Lower lobe of right lung (tissue), 2 donors: ENCODE data around the gene BAZ2B. TPM values are rescaled to one million over a fixed set of nuclear protein-coding genes. Genes with fewer than 3 reads are reported as not detected.

ENCODE experiments used
- ATAC-seq, 2 donors: fragments of 200-7000 bp; cut with Tn5 transposase; one replicate each; pipeline ENCODE4 v1.9.1; 2020 to 2022; ENCODE audit warnings: mild to moderate bottlenecking in 2 of 2, moderate library complexity in 2 of 2
- DNase-seq: peaks from one replicate; pipeline ENCODE4 v3.0.0-alpha.2; 2020
- H3K27ac ChIP-seq: fragments of 200-600 bp; one replicate; pipeline ENCODE4 v1.8.0; 2022
- H3K27me3 ChIP-seq: fragments of 200-600 bp; one replicate; pipeline ENCODE4 v1.8.0; 2022; ENCODE audit warnings: low read depth
- H3K36me3 ChIP-seq: fragments of 200-600 bp; one replicate; pipeline ENCODE4 v1.8.0; 2022; ENCODE audit warnings: mild to moderate bottlenecking
- H3K4me1 ChIP-seq: fragments of 200-600 bp; one replicate; pipeline ENCODE4 v1.8.0; 2022
- H3K4me3 ChIP-seq: fragments of 200-600 bp; one replicate; pipeline ENCODE4 v1.8.0; 2022; ENCODE audit warnings: mild to moderate bottlenecking
- H3K9me3 ChIP-seq: fragments of 200-600 bp; one replicate; pipeline ENCODE4 v1.8.0; 2022
- intact Hi-C: fragments of 100-400 bp; cut with DNase I; formaldehyde crosslinking; loops from one replicate; pipeline ENCODE4 v1.11.0; 2022
- total RNA-seq: library from RNA; stranded (reverse); fragmentation: NEBNext Ultra II Directional; extraction: Animal tissue kit (Norgen Biotek cat#: 25700); gene quantifications from one replicate; pipeline ENCODE4 v1.2.1, GENCODE V29; 2021
- TF ChIP-seq, protein P1 (sequence below): fragments of 200-600 bp; IDR thresholded peaks from one replicate; pipeline ENCODE4 v1.8.0; 2022; ENCODE audit warnings: antibody characterized with exemption, mild to moderate bottlenecking
- donor health status: DM: no; HTN: yes; CAD: no; lungs with severe emphysema.

Gene BAZ2B
- total RNA-seq, 1 donor from 2014 or later, result 97.4 TPM

GRCh38 chr2:159279700-159280099 lies 336.6 kb downstream of the BAZ2B start:
- Histone ChIP-seq H3K4me1 (peaks cover 6% of the 10 kb centered on the region), H3K27ac (no peak overlapping the region), H3K4me3 (no peak overlapping the region), H3K9me3 (no peaks in the 10 kb centered on the region), H3K36me3 (peaks cover 29% of the 10 kb centered on the region), H3K27me3 (no peaks in the 10 kb centered on the region)
- intact Hi-C loops, result no loop called here
- no peak for DNase-seq
- TF ChIP-seq, protein P1, sequence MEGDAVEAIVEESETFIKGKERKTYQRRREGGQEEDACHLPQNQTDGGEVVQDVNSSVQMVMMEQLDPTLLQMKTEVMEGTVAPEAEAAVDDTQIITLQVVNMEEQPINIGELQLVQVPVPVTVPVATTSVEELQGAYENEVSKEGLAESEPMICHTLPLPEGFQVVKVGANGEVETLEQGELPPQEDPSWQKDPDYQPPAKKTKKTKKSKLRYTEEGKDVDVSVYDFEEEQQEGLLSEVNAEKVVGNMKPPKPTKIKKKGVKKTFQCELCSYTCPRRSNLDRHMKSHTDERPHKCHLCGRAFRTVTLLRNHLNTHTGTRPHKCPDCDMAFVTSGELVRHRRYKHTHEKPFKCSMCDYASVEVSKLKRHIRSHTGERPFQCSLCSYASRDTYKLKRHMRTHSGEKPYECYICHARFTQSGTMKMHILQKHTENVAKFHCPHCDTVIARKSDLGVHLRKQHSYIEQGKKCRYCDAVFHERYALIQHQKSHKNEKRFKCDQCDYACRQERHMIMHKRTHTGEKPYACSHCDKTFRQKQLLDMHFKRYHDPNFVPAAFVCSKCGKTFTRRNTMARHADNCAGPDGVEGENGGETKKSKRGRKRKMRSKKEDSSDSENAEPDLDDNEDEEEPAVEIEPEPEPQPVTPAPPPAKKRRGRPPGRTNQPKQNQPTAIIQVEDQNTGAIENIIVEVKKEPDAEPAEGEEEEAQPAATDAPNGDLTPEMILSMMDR, result no peak
- no peak for ATAC-seq

DNA sequence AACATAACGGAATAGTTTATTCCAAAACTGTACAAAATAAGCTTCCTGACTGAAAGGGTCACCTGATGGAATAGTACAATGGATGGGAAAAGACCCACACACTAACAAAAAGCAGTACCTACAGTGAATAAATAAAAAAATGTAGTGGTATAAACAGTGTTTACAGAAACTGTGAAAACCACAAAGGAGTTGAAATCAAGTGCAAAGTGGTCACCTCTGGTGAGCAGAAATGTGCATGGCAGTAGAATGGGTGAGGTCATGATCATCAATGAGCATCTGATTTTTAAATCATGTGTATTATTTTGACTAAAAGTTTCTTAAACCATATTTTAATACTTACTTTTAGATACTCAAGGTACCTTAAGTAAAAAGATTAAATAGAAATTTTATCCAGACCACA lies 341.2 kb downstream of the BAZ2B start:
- intact Hi-C loops, result no loop called here
- ATAC-seq, result no peak
- TF ChIP-seq, protein P1, result no peak

GRCh38 chr2:159272156-159272555 lies 344.2 kb downstream of the BAZ2B start:
- Histone ChIP-seq H3K4me3 (no peak overlapping the region), H3K36me3 (peaks cover 31% of the 10 kb centered on the region), H3K27me3 (no peaks in the 10 kb centered on the region), H3K9me3 (no peaks in the 10 kb centered on the region), H3K4me1 (peaks cover 9% of the 10 kb centered on the region), H3K27ac (no peak overlapping the region)
- TF ChIP-seq, protein P1, result no peak
- DNase-seq (no peak), ATAC-seq (no peak)
- intact Hi-C loops, result no loop called here

More for the DNA sequence above, 341.2 kb downstream of the BAZ2B start:
- Histone ChIP-seq H3K4me3 (no peak overlapping the region), H3K9me3 (no peaks in the 10 kb centered on the region), H3K27me3 (no peaks in the 10 kb centered on the region), H3K27ac (no peak overlapping the region), H3K4me1 (no peaks in the 10 kb centered on the region), H3K36me3 (peaks cover 46% of the 10 kb centered on the region)
- DNase-seq, result no peak

DNA sequence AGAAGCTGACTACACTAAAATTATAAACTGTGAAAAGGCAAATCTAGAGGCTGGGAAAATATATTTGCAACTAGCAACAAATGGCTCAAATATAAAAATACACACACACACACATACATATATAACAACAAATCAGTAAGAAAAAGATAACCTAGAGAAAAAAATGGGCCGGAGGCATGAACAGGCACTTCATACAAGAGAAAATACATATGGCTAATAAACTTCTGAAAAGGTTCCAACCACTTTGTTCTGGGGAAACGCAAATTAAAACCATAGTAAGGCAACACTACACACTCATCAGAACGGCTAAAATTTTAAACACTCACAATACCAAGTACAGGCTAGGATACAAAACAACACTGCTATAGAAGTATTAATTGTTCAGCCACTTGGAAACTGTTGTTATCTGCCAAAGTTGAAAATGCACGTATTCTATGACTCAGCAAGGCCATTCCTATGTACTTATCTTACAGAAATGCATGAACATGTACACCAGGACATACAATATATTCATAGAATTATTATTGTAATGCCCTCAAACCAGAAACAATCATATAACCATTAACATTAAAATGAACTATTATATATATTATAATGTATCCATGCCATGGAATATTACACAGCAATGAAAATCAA lies 345.5 kb downstream of the BAZ2B start:
- DNase-seq (no peak), ATAC-seq (no peak)
- Histone ChIP-seq H3K27me3 (no peaks in the 10 kb centered on the region), H3K9me3 (no peaks in the 10 kb centered on the region), H3K4me3 (no peak overlapping the region), H3K27ac (no peak overlapping the region), H3K36me3 (peaks cover 31% of the 10 kb centered on the region), H3K4me1 (peaks cover 9% of the 10 kb centered on the region)
- intact Hi-C loops, result no loop called here
- TF ChIP-seq, protein P1, result no peak

Other genes starting within 250 kb of the BAZ2B start
- 71.8 TPM for gene MARCHF7, start 96.0 kb upstream of the BAZ2B start, total RNA-seq
- 100 TPM for gene CD302, start 181.7 kb upstream of the BAZ2B start, total RNA-seq